ENCODE measurements around the gene CD209. TPM values are rescaled to one million over a fixed set of nuclear protein-coding genes. Genes with fewer than 3 reads are reported as not detected.

CD209 gene
- polyA plus RNA-seq, 1 donor from 2014 or later, result not detected

- TF ChIP-seq CTCF (IDR thresholded peaks at IDR 0.05; ENCODE audit: poor library complexity, severe bottlenecking) (no peak), REST (IDR thresholded peaks at IDR 0.05; ENCODE audit: borderline replicate concordance) (no peak), EZH2 (IDR thresholded peaks at IDR 0.05; ENCODE audit: borderline replicate concordance, insufficient read depth, low read length, poor library complexity, severe bottlenecking) (no peak), SMC3 (conservative IDR thresholded peaks at IDR 0.05; ENCODE audit: poor library complexity) (no peak), MXI1 (conservative IDR thresholded peaks at IDR 0.05; ENCODE audit: poor library complexity, severe bottlenecking) (no peak), TAF1 (IDR thresholded peaks at IDR 0.05; ENCODE audit: low read depth) (no peak), RAD21 (conservative IDR thresholded peaks at IDR 0.05) (no peak), POLR2AphosphoS5 (IDR thresholded peaks at IDR 0.05) (no peak), EP300 (conservative IDR thresholded peaks at IDR 0.05; ENCODE audit: poor library complexity, severe bottlenecking) (no peak)
- H3K27ac ChIP-seq (ENCODE audit: low read length), result no peak overlapping the region
- no peak overlapping the region for H3K9ac ChIP-seq (ENCODE audit: low read length)
- no peak overlapping the region for H3K4me2 ChIP-seq (ENCODE audit: low read length)
- H3F3A ChIP-seq (ENCODE audit: insufficient read depth, low read length, poor library complexity, severe bottlenecking), result no peaks in the 10 kb centered on the region
- H3K36me3 ChIP-seq (ENCODE audit: insufficient read depth, low read length), result no peaks in the 10 kb centered on the region
- H3K9me3 ChIP-seq (ENCODE audit: low read length), result no peaks in the 10 kb centered on the region
- no peaks in the 10 kb centered on the region for H3K27me3 ChIP-seq (ENCODE audit: insufficient read depth, low read depth, low read length)
- no peaks in the 10 kb centered on the region for H3K79me2 ChIP-seq (replicated peaks; ENCODE audit: insufficient read depth, low read length)
- no peak overlapping the region for H2AFZ ChIP-seq (ENCODE audit: low read depth, low read length)
- no peaks in the 10 kb centered on the region for H3K9me2 ChIP-seq (ENCODE audit: insufficient read depth, low read length)
- no peak overlapping the region for H3K4me3 ChIP-seq (ENCODE audit: low read length)
- H4K20me1 ChIP-seq (ENCODE audit: insufficient read depth), result no peaks in the 10 kb centered on the region
Observed at GRCh38 chr19:7778081-7778480, 30.7 kb upstream of the CD209 start.

- no peaks in the 10 kb centered on the region for H3K9me3 ChIP-seq (ENCODE audit: low read length)
- H2AFZ ChIP-seq (ENCODE audit: low read depth, low read length), result no peak overlapping the region
- H3K4me3 ChIP-seq (ENCODE audit: low read length), result no peak overlapping the region
- TF ChIP-seq EZH2 (IDR thresholded peaks at IDR 0.05; ENCODE audit: borderline replicate concordance, insufficient read depth, low read length, poor library complexity, severe bottlenecking), result no peak
- TF ChIP-seq CTCF (IDR thresholded peaks at IDR 0.05; ENCODE audit: poor library complexity, severe bottlenecking), result no peak
- no peak for TF ChIP-seq EP300 (conservative IDR thresholded peaks at IDR 0.05; ENCODE audit: poor library complexity, severe bottlenecking)
- no peak for TF ChIP-seq REST (IDR thresholded peaks at IDR 0.05; ENCODE audit: borderline replicate concordance)
- TF ChIP-seq SMC3 (conservative IDR thresholded peaks at IDR 0.05; ENCODE audit: poor library complexity), result no peak
- TF ChIP-seq POLR2AphosphoS5 (IDR thresholded peaks at IDR 0.05), result no peak
- no peak for TF ChIP-seq RAD21 (conservative IDR thresholded peaks at IDR 0.05)
- TF ChIP-seq MXI1 (conservative IDR thresholded peaks at IDR 0.05; ENCODE audit: poor library complexity, severe bottlenecking), result no peak
- TF ChIP-seq TAF1 (IDR thresholded peaks at IDR 0.05; ENCODE audit: low read depth), result no peak
- no peaks in the 10 kb centered on the region for H3K36me3 ChIP-seq (ENCODE audit: insufficient read depth, low read length)
- H3K9me2 ChIP-seq (ENCODE audit: insufficient read depth, low read length), result no peaks in the 10 kb centered on the region
- no peaks in the 10 kb centered on the region for H3K27me3 ChIP-seq (ENCODE audit: insufficient read depth, low read depth, low read length)
- no peaks in the 10 kb centered on the region for H3K79me2 ChIP-seq (replicated peaks; ENCODE audit: insufficient read depth, low read length)
- no peak overlapping the region for H3K4me2 ChIP-seq (ENCODE audit: low read length)
- no peaks in the 10 kb centered on the region for H3F3A ChIP-seq (ENCODE audit: insufficient read depth, low read length, poor library complexity, severe bottlenecking)
- H3K27ac ChIP-seq (ENCODE audit: low read length), result no peak overlapping the region
- no peaks in the 10 kb centered on the region for H4K20me1 ChIP-seq (ENCODE audit: insufficient read depth)
- H3K9ac ChIP-seq (ENCODE audit: low read length), result no peak overlapping the region
Observed at GRCh38 chr19:7775761-7776160, 28.4 kb upstream of the CD209 start.
